K562 (cell line): ENCODE data around the gene CBX2. TPM values are rescaled to one million over a fixed set of nuclear protein-coding genes. Genes with fewer than 3 reads are reported as not detected.

Experiments
- CCAR2 ChIP-seq: fragments of 200-400 bp; formaldehyde crosslinking; IDR thresholded peaks from 2 replicates; pipeline ENCODE4 v1.6.1; 2017; ENCODE audit warnings: mild to moderate bottlenecking, low read depth, low read length
- CREB1 ChIP-seq, 2 experiments: sonication (generic) in 1 of 2; formaldehyde crosslinking in 1 of 2; IDR thresholded peaks; 2 replicates each; pipeline versions ENCODE4 v1.6.1 to v1.8.0; 2012 to 2022; ENCODE audit warnings: inconsistent platforms in 1 of 2, mild to moderate bottlenecking in 1 of 2, missing genetic modification reagents in 1 of 2, moderate library complexity in 1 of 2
- FOXA3 ChIP-seq, 2 experiments: fragments of 450-650 bp in 1 of 2; sonication (generic) in 1 of 2; formaldehyde crosslinking; IDR thresholded peaks in 1 of 2; conservative IDR thresholded peaks in 1 of 2; 2 replicates each; pipeline versions ENCODE4 v1.4.0 to v1.8.0; 2020 to 2022; ENCODE audit warnings: mild to moderate bottlenecking in 2 of 2, missing genetic modification reagents in 1 of 2
- KAT8 ChIP-seq: fragments of 450-650 bp; IDR thresholded peaks from 2 replicates; pipeline ENCODE4 v1.6.1; 2016; ENCODE audit warnings: low read depth, mild to moderate bottlenecking
- KLF6 ChIP-seq: fragments of 250-450 bp; sonication (Bioruptor Pico); IDR thresholded peaks from 2 replicates; pipeline ENCODE4 v1.4.0; 2020; ENCODE audit warnings: mild to moderate bottlenecking, moderate library complexity, borderline replicate concordance
- PCBP1 ChIP-seq: fragments of 200-400 bp; formaldehyde crosslinking; IDR thresholded peaks from 2 replicates; pipeline ENCODE4 v1.6.1; 2018; ENCODE audit warnings: mild to moderate bottlenecking, low read depth, low read length; ENCODE audit not compliant: poor library complexity, severe bottlenecking
- POLR2AphosphoS2 ChIP-seq: IDR thresholded peaks from 2 replicates; pipeline ENCODE4 v1.6.1; 2012; ENCODE audit warnings: low read length, improper control_type of control experiment
- RUNX1 ChIP-seq: sonication (generic); IDR thresholded peaks from 2 replicates; pipeline ENCODE4 v1.6.1; 2016; ENCODE audit warnings: antibody characterized with exemption, low read depth
- TEAD1 ChIP-seq, 2 experiments: fragments of 450-650 bp in 1 of 2; sonication (generic) in 1 of 2; formaldehyde crosslinking; IDR thresholded peaks; 2 replicates each; pipeline versions ENCODE4 v1.4.0 to v1.8.0; 2020 to 2022; ENCODE audit warnings: mild to moderate bottlenecking in 2 of 2, missing genetic modification reagents in 1 of 2
- U2AF1 ChIP-seq: fragments of 200-400 bp; formaldehyde crosslinking; optimal IDR thresholded peaks from 2 replicates; pipeline ENCODE3; 2017; ENCODE audit warnings: mild to moderate bottlenecking, low read depth, low read length, moderate library complexity
- ZBTB7A ChIP-seq: IDR thresholded peaks from 2 replicates; pipeline ENCODE4 v1.6.1; 2011; ENCODE audit warnings: low read depth, mild to moderate bottlenecking, low read length, moderate library complexity, borderline replicate concordance; ENCODE audit not compliant: control insufficient read depth
- ZNF274 ChIP-seq: IDR thresholded peaks from 2 replicates; pipeline ENCODE4 v1.6.1; 2011; ENCODE audit warnings: low read depth, mild to moderate bottlenecking, low read length, moderate library complexity, borderline replicate concordance
- ZZZ3 ChIP-seq: fragments of 450-650 bp; IDR thresholded peaks from 2 replicates; pipeline ENCODE4 v1.6.1; 2016; ENCODE audit warnings: antibody characterized with exemption, mild to moderate bottlenecking, moderate library complexity
- polyA plus RNA-seq, 8 experiments: library from polyadenylated mRNA; depleted of rRNA in 4 of 8; stranded (reverse) in 5 of 8; unstranded in 3 of 8; fragments of >200 nt; fragmentation: Nextera tagmentation in 2 of 8; fragmentation: Illumina TruSeq in 1 of 8; extraction: Ambion mirVana in 2 of 8; extraction: Trizol in 1 of 8; gene quantifications; 2 replicates each; pipeline versions ENCODE4 v1.2.1 to v1.2.3, GENCODE V29; 2011 to 2014; ENCODE audit warnings: inconsistent platforms in 1 of 8, missing spikeins in 1 of 8
- total RNA-seq, 7 experiments: library from RNA; depleted of rRNA in 6 of 7; stranded (reverse); fragments of >200 nt in 6 of 7; fragmentation: Illumina TruSeq in 2 of 7; extraction: Trizol in 2 of 7; gene quantifications; 2 replicates each; pipeline versions ENCODE4 v1.2.1 to v1.2.3, GENCODE V29; 2011 to 2021; ENCODE audit warnings: low replicate concordance in 1 of 7
- TF ChIP-seq, protein P1 (sequence below): sonication (generic); formaldehyde crosslinking; IDR thresholded peaks from 2 replicates; pipeline ENCODE4 v1.5.0; 2020; ENCODE audit warnings: missing genetic modification reagents
- TF ChIP-seq, protein P2 (sequence below), 2 experiments: fragments of 450-650 bp; formaldehyde crosslinking in 1 of 2; IDR thresholded peaks; 2 replicates each; pipeline versions ENCODE4 v1.4.0 to v1.6.1; 2014 to 2020; ENCODE audit warnings: mild to moderate bottlenecking in 2 of 2, borderline replicate concordance in 1 of 2, low read depth in 1 of 2

CBX2 gene
- total and polyA plus RNA-seq, 9 of the 15 experiments (the other 6 are each of a cell fraction or from before 2014, with no cell fraction given): 0.66 to 26.9 (median 13.9) TPM

DNA sequence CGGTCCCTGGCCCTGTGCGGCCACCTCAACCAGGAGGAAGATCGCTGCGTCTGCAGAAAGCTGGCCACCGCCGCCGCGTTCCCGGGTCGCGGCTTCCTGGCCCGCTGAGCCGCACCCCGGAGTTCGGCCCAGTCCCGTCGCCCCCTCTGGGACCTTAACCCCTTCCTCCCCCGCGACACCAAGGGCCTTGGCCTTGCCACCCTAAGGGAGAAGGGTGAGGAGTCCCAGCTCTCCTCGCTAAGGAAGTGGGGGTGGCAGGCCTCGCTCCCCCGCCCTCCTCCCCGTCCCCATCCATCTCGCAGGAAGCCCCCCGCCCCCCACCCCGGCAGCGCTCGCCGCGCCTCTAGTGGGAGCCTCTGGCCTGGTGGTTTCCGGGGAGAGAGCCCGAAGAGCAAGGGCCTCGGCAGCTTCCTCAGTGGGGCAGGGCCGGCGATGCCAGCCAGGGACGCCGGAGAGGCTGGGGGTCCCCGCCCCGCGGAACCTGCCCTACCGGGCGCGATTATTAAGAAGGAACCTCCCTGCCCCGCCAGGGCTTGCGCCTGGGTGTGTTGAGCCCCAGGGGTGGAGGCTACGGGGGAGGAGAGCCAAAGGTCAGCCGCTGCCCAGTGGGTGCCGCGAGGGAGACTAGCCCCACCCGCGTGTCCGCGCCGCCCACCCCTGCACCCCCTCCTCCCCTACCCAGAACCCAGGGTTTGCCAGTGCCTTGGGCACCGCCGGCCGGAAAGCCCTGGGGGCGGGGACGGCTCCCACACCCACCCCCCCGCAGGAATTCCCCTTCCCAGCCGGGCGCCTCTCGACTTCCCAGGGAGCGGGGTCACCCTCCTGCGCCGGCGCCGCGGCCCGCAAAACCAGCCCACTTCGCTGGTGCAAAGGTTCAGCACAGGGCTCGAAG, 54.5 kb downstream of the CBX2 start (continued):
- TF ChIP-seq CCAR2 (no peak), CREB1 (IDR thresholded peaks at IDR 0.05) (0 out of 2 replicates have a peak, but pooled peaks have one; percentile 5), CREB1 (CRISPR knock-in tag; IDR thresholded peaks at IDR 0.05) (no peak), RUNX1 (no peak), PCBP1 (peak; percentile 50), ZBTB7A (peak; percentile 79), KAT8 (no peak), ZNF274 (no peak), TEAD1 (CRISPR knock-in tag; IDR thresholded peaks at IDR 0.05) (peak; percentile 79 to 87; a peak in 3 of 4 replicates), KLF6 (peak; percentile 39; the same call in 1 of the 2 replicates), FOXA3 (CRISPR knock-in tag; conservative IDR thresholded peaks at IDR 0.05 in 1 of 2, IDR thresholded peaks at IDR 0.05 in 1 of 2) (0 out of 4 replicates have a peak, but pooled peaks of 1 of the 2 experiments have one; percentile 39), ZZZ3 (no peak), U2AF1 (peak; percentile 18), POLR2AphosphoS2 (no peak; the same call in none of the 2 replicates)
- TF ChIP-seq, protein P1, sequence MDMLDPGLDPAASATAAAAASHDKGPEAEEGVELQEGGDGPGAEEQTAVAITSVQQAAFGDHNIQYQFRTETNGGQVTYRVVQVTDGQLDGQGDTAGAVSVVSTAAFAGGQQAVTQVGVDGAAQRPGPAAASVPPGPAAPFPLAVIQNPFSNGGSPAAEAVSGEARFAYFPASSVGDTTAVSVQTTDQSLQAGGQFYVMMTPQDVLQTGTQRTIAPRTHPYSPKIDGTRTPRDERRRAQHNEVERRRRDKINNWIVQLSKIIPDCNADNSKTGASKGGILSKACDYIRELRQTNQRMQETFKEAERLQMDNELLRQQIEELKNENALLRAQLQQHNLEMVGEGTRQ (CRISPR knock-in tag): no peak
- TF ChIP-seq, protein P2, sequence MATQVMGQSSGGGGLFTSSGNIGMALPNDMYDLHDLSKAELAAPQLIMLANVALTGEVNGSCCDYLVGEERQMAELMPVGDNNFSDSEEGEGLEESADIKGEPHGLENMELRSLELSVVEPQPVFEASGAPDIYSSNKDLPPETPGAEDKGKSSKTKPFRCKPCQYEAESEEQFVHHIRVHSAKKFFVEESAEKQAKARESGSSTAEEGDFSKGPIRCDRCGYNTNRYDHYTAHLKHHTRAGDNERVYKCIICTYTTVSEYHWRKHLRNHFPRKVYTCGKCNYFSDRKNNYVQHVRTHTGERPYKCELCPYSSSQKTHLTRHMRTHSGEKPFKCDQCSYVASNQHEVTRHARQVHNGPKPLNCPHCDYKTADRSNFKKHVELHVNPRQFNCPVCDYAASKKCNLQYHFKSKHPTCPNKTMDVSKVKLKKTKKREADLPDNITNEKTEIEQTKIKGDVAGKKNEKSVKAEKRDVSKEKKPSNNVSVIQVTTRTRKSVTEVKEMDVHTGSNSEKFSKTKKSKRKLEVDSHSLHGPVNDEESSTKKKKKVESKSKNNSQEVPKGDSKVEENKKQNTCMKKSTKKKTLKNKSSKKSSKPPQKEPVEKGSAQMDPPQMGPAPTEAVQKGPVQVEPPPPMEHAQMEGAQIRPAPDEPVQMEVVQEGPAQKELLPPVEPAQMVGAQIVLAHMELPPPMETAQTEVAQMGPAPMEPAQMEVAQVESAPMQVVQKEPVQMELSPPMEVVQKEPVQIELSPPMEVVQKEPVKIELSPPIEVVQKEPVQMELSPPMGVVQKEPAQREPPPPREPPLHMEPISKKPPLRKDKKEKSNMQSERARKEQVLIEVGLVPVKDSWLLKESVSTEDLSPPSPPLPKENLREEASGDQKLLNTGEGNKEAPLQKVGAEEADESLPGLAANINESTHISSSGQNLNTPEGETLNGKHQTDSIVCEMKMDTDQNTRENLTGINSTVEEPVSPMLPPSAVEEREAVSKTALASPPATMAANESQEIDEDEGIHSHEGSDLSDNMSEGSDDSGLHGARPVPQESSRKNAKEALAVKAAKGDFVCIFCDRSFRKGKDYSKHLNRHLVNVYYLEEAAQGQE (IDR thresholded peaks at IDR 0.05; ENCODE audit: borderline replicate concordance): no peak
- TF ChIP-seq, protein P2 (CRISPR knock-in tag; IDR thresholded peaks at IDR 0.05; ENCODE audit: low read depth): no peak
